Hepatic stellate cell (primary cell): ENCODE data around the gene LINC01488.
A peak's percentile ranks its signal among the peaks of the same experiment; 100 is the strongest.

ENCODE experiments used
- DNase-seq: peaks from one replicate; pipeline ENCODE4 v3.0.0; 2011; ENCODE audit warnings: low spot score

Gene LINC01488

GRCh38 chr11:69511358-69512055 is 30.0 kb downstream of the LINC01488 start:
- DNase-seq: no peak

- DNase-seq: no peak
Measured at GRCh38 chr11:69512136-69512535, 30.7 kb downstream of the LINC01488 start.

- DNase-seq: no peak
Measured at GRCh38 chr11:69512790-69513189, 31.3 kb downstream of the LINC01488 start.

GRCh38 chr11:69513196-69513595 is 31.7 kb downstream of the LINC01488 start:
- DNase-seq: no peak

GRCh38 chr11:69513663-69514224 is 32.3 kb downstream of the LINC01488 start:
- DNase-seq: no peak

- DNase-seq: no peak
Measured at GRCh38 chr11:69514771-69515170, 33.3 kb downstream of the LINC01488 start.

GRCh38 chr11:69515271-69516245 is 34.1 kb downstream of the LINC01488 start:
- no peak for DNase-seq

- no peak for DNase-seq
Measured at GRCh38 chr11:69516526-69516925, 35.1 kb downstream of the LINC01488 start.

GRCh38 chr11:69518081-69518950 is 36.9 kb downstream of the LINC01488 start:
- peak; percentile 82 for DNase-seq

- DNase-seq: no peak
Measured at GRCh38 chr11:69520186-69520916, 38.9 kb downstream of the LINC01488 start.

- no peak for DNase-seq
Measured at GRCh38 chr11:69521457-69521856, 40.0 kb downstream of the LINC01488 start.

- DNase-seq: no peak
Measured at GRCh38 chr11:69523453-69523852, 42.0 kb downstream of the LINC01488 start.

GRCh38 chr11:69524291-69524882 is 42.9 kb downstream of the LINC01488 start:
- DNase-seq: peak; percentile 60

- DNase-seq: no peak
Measured at GRCh38 chr11:69524991-69525411, 43.5 kb downstream of the LINC01488 start.

GRCh38 chr11:69525516-69526452 is 44.3 kb downstream of the LINC01488 start:
- no peak for DNase-seq

GRCh38 chr11:69526453-69526810 is 45.0 kb downstream of the LINC01488 start:
- no peak for DNase-seq

GRCh38 chr11:69529001-69529400 is 47.5 kb downstream of the LINC01488 start:
- DNase-seq: no peak

GRCh38 chr11:69530278-69531070 is 49.0 kb downstream of the LINC01488 start:
- DNase-seq: no peak
